Transverse colon (tissue), 4 donors: ENCODE data around the gene PDK2.

ENCODE experiments used
- CTCF ChIP-seq, 5 experiments: fragments of 200-600 bp in 3 of 5; fragments of 450-650 bp in 2 of 5; sonication (generic) in 3 of 5; IDR thresholded peaks; 1 replicate in 2 of 5; 2 replicates in 3 of 5; pipeline ENCODE4 v1.5.1; 2016 to 2017; ENCODE audit warnings: antibody characterized with exemption in 5 of 5, inconsistent platforms in 3 of 5, mild to moderate bottlenecking in 2 of 5, moderate library complexity in 1 of 5
- EP300 ChIP-seq: sonication (generic); formaldehyde crosslinking; IDR thresholded peaks from one replicate; pipeline ENCODE4 v1.6.1; 2017; ENCODE audit warnings: antibody characterized with exemption, low read depth
- POLR2A ChIP-seq: fragments of 450-650 bp; IDR thresholded peaks from one replicate; pipeline ENCODE4 v1.6.1; 2016; ENCODE audit warnings: antibody characterized with exemption, mild to moderate bottlenecking, moderate library complexity
- POLR2AphosphoS5 ChIP-seq, 3 donors: sonication (generic); formaldehyde crosslinking; IDR thresholded peaks; one replicate each; pipeline ENCODE4 v1.6.1; 2016; ENCODE audit warnings: antibody characterized with exemption in 3 of 3

- no peak for TF ChIP-seq CTCF (IDR thresholded peaks at IDR 0.05)
- no peak for TF ChIP-seq POLR2A
- TF ChIP-seq EP300: no peak
- no peak for TF ChIP-seq POLR2AphosphoS5 (IDR thresholded peaks at IDR 0.05)
These were observed 60.1 kb downstream of the PDK2 start for GRCh38 chr17:50155115-50155819.
